Right lobe of liver (tissue), 4 donors: ENCODE results near the gene KLRG1.

Experiments used
- CTCF ChIP-seq, 4 donors: fragments of 200-600 bp in 3 of 4; fragments of 450-650 bp in 1 of 4; IDR thresholded peaks; one replicate each; pipeline versions ENCODE4 v1.5.1 to v1.8.0; 2016 to 2022; ENCODE audit warnings: antibody characterized with exemption in 4 of 4, mild to moderate bottlenecking in 2 of 4
- POLR2A ChIP-seq: fragments of 450-650 bp; IDR thresholded peaks from one replicate; pipeline ENCODE4 v1.6.1; 2017; ENCODE audit warnings: antibody characterized with exemption, mild to moderate bottlenecking
- donor health status: DM: no; HTN: no; CAD: no.
- donor health status: DM: no; HTN: no; CAD: no.
- donor health status: DM: no; HTN: yes; CAD: no.

DNA sequence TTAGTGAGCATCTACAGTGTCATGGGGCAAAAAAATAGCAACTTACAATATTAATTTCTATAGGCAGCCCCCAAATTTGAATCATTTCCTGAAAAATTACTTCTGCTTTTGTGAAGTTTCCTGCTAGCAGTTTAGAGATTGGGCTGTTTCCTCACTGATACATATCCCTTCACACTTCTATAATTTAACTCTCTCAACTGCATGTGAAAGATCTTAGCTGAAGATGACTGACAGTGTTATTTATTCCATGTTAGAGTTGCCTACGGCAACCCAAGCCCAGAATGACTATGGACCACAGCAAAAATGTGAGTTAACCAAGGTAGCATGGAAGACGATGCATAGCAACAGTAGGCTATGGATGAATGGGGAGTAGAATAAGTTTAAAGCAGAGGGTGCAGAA lies at the start of gene KLRG1:
- TF ChIP-seq CTCF (IDR thresholded peaks at IDR 0.05) (no peak), POLR2A (no peak)
